ENCODE data around the gene SOX5. TPM values are rescaled to one million over a fixed set of nuclear protein-coding genes. Genes with fewer than 3 reads are reported as not detected.

Gene SOX5
- polyA plus RNA-seq, 1 experiment: 6.7 TPM

- no peak overlapping the region for H3K27ac ChIP-seq (ENCODE audit: low read depth, low read length)
- TF ChIP-seq CTCF (IDR thresholded peaks at IDR 0.05; ENCODE audit: low read depth, low read length): no peak
- POLR2A ChIA-PET: no interaction called here
- DNase-seq (ENCODE audit: low read depth, low spot score): no peak
- CTCF ChIA-PET: no interaction called here
- no peaks in the 10 kb centered on the region for H3K27me3 ChIP-seq (ENCODE audit: control insufficient read depth, insufficient read depth, low read length)
- no peak overlapping the region for H3K4me3 ChIP-seq (ENCODE audit: low read depth, low read length)
- no peaks in the 10 kb centered on the region for H3K9me3 ChIP-seq (ENCODE audit: control insufficient read depth, insufficient read depth, low read length)
These were observed 282.6 kb downstream of the SOX5 start for GRCh38 chr12:23666866-23667265.

GRCh38 chr12:23662966-23663365 lies 286.5 kb downstream of the SOX5 start:
- ChIA-PET POLR2A (no interaction called here), CTCF (no interaction called here)
- Histone ChIP-seq H3K9me3 (ENCODE audit: control insufficient read depth, insufficient read depth, low read length) (no peaks in the 10 kb centered on the region), H3K27ac (ENCODE audit: low read depth, low read length) (no peak overlapping the region), H3K27me3 (ENCODE audit: control insufficient read depth, insufficient read depth, low read length) (no peaks in the 10 kb centered on the region), H3K4me3 (ENCODE audit: low read depth, low read length) (no peak overlapping the region)
- no peak for DNase-seq (ENCODE audit: low read depth, low spot score)
- no peak for TF ChIP-seq CTCF (IDR thresholded peaks at IDR 0.05; ENCODE audit: low read depth, low read length)

DNA sequence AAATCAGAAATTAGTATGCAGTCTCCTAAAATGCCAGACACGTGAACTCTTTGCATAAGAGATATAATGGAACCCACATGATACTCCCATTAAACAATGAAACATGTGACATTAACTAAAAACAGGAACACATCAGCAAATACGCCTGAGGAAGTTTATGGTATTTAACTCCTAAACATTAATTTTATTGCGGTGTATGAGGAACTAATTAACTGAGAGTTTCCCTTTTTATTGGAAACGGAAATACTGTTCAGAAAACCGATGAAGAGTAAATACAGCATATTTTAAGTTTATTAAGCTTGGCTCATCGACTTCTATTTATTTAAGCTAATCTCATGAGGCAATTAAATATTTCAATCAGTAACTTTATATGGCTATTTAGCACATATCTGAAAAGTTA lies 290.3 kb downstream of the SOX5 start:
- ChIA-PET CTCF (no interaction called here), POLR2A (no interaction called here)
- DNase-seq (ENCODE audit: low read depth, low spot score): no peak
- H3K27ac ChIP-seq (ENCODE audit: low read depth, low read length): no peak overlapping the region
- no peak overlapping the region for H3K4me3 ChIP-seq (ENCODE audit: low read depth, low read length)
- no peaks in the 10 kb centered on the region for H3K9me3 ChIP-seq (ENCODE audit: control insufficient read depth, insufficient read depth, low read length)
- no peaks in the 10 kb centered on the region for H3K27me3 ChIP-seq (ENCODE audit: control insufficient read depth, insufficient read depth, low read length)
- TF ChIP-seq CTCF (IDR thresholded peaks at IDR 0.05; ENCODE audit: low read depth, low read length): no peak

GRCh38 chr12:23657598-23657997 lies 291.9 kb downstream of the SOX5 start:
- Histone ChIP-seq H3K27me3 (ENCODE audit: control insufficient read depth, insufficient read depth, low read length) (no peaks in the 10 kb centered on the region), H3K9me3 (ENCODE audit: control insufficient read depth, insufficient read depth, low read length) (no peaks in the 10 kb centered on the region), H3K27ac (ENCODE audit: low read depth, low read length) (no peak overlapping the region), H3K4me3 (ENCODE audit: low read depth, low read length) (no peak overlapping the region)
- ChIA-PET CTCF (no interaction called here), POLR2A (no interaction called here)
- no peak for TF ChIP-seq CTCF (IDR thresholded peaks at IDR 0.05; ENCODE audit: low read depth, low read length)
- no peak for DNase-seq (ENCODE audit: low read depth, low spot score)

GRCh38 chr12:23655884-23656283 lies 293.6 kb downstream of the SOX5 start:
- DNase-seq (ENCODE audit: low read depth, low spot score): no peak
- no peak overlapping the region for H3K27ac ChIP-seq (ENCODE audit: low read depth, low read length)
- H3K9me3 ChIP-seq (ENCODE audit: control insufficient read depth, insufficient read depth, low read length): no peaks in the 10 kb centered on the region
- H3K4me3 ChIP-seq (ENCODE audit: low read depth, low read length): no peak overlapping the region
- POLR2A ChIA-PET: no interaction called here
- CTCF ChIA-PET: no interaction called here
- no peaks in the 10 kb centered on the region for H3K27me3 ChIP-seq (ENCODE audit: control insufficient read depth, insufficient read depth, low read length)
- TF ChIP-seq CTCF (IDR thresholded peaks at IDR 0.05; ENCODE audit: low read depth, low read length): no peak

All from AG04450 (cell line).